Astrocyte (in vitro differentiated cells and primary cell): ENCODE data around the gene OR52A5. TPM values are rescaled to one million over a fixed set of nuclear protein-coding genes. Genes with fewer than 3 reads are reported as not detected.
"Not testable (repeated sequence)": the region's sequence is repeated elsewhere in the genome, so short reads cannot be mapped to it uniquely, and the experiment has no call there.

Experiments
- DNase-seq: peaks from one replicate; pipeline ENCODE4 v3.0.0-alpha.2; 2010; ENCODE audit warnings: low read depth
- FAIRE-seq: peaks from 2 replicates; lab custom pipeline; 2011; peaks lifted over from hg19 to GRCh38; lab: Jason Lieb, UNC
- H2AFZ ChIP-seq: 2 replicates; pipeline ENCODE4 v1.6.0; 2012; ENCODE audit warnings: low read depth, low read length, inconsistent platforms
- H3K27ac ChIP-seq: 2 replicates; pipeline ENCODE4 v1.5.1; 2011; ENCODE audit warnings: low read depth, low read length, inconsistent platforms
- H3K27me3 ChIP-seq: 2 replicates; pipeline ENCODE4 v1.6.0; 2011; ENCODE audit warnings: low read length, inconsistent platforms; ENCODE audit not compliant: insufficient read depth
- H3K36me3 ChIP-seq: 2 replicates; pipeline ENCODE4 v1.5.1; 2011; ENCODE audit warnings: low read length, inconsistent platforms; ENCODE audit not compliant: insufficient read depth
- H3K4me1 ChIP-seq: 2 replicates; pipeline ENCODE4 v1.5.1; 2011; ENCODE audit warnings: low read length, inconsistent platforms; ENCODE audit not compliant: insufficient read depth
- H3K4me2 ChIP-seq: 2 replicates; pipeline ENCODE4 v1.6.0; 2012; ENCODE audit warnings: low read length, inconsistent platforms
- H3K4me3 ChIP-seq: 2 replicates; pipeline ENCODE4 v1.5.1; 2011; ENCODE audit warnings: low read depth, mild to moderate bottlenecking, low read length, inconsistent platforms; ENCODE audit not compliant: insufficient read depth
- H3K79me2 ChIP-seq: 2 replicates; pipeline ENCODE4 v1.6.0; 2012; ENCODE audit warnings: mild to moderate bottlenecking, low read length, inconsistent platforms; ENCODE audit not compliant: insufficient read depth
- H3K9ac ChIP-seq: 2 replicates; pipeline ENCODE4 v1.6.0; 2012; ENCODE audit warnings: mild to moderate bottlenecking, low read length, inconsistent platforms
- H3K9me3 ChIP-seq: 2 replicates; pipeline ENCODE4 v1.5.1; 2012; ENCODE audit warnings: low read depth, mild to moderate bottlenecking, low read length, inconsistent platforms; ENCODE audit not compliant: insufficient read depth
- H4K20me1 ChIP-seq: 2 replicates; pipeline ENCODE4 v1.6.0; 2012; ENCODE audit warnings: low read length, inconsistent platforms; ENCODE audit not compliant: insufficient read depth
- H3K27ac Mint-ChIP-seq: one replicate; pipeline ENCODE4 v1.8.0; 2021; ENCODE audit warnings: mild to moderate bottlenecking, mixed read lengths; ENCODE audit not compliant: unreplicated experiment
- H3K27me3 Mint-ChIP-seq: one replicate; pipeline ENCODE4 v1.8.0; 2021; ENCODE audit warnings: low read depth, mixed read lengths; ENCODE audit not compliant: unreplicated experiment
- H3K36me3 Mint-ChIP-seq: one replicate; pipeline ENCODE4 v1.8.0; 2021; ENCODE audit warnings: low read depth, mixed read lengths; ENCODE audit not compliant: unreplicated experiment
- H3K4me1 Mint-ChIP-seq: one replicate; pipeline ENCODE4 v1.8.0; 2021; ENCODE audit warnings: low read depth, mixed read lengths; ENCODE audit not compliant: unreplicated experiment
- H3K4me3 Mint-ChIP-seq: one replicate; pipeline ENCODE4 v1.8.0; 2021; ENCODE audit warnings: mild to moderate bottlenecking, moderate library complexity, mixed read lengths; ENCODE audit not compliant: unreplicated experiment
- H3K9me3 Mint-ChIP-seq: one replicate; pipeline ENCODE4 v1.8.0; 2021; ENCODE audit warnings: mild to moderate bottlenecking, mixed read lengths; ENCODE audit not compliant: unreplicated experiment
- CTCF ChIP-seq: IDR thresholded peaks from 2 replicates; pipeline ENCODE4 v1.5.1; 2011; ENCODE audit warnings: low read depth, mild to moderate bottlenecking, inconsistent platforms, low read length, moderate library complexity; ENCODE audit not compliant: insufficient read depth
- EZH2 ChIP-seq: IDR thresholded peaks from 2 replicates; pipeline ENCODE4 v1.6.1; 2012; ENCODE audit warnings: mild to moderate bottlenecking, low read length, inconsistent platforms; ENCODE audit not compliant: insufficient read depth
- total RNA-seq: library from RNA; stranded (reverse); gene quantifications from 2 replicates; pipeline ENCODE4 v1.2.1, GENCODE V29; 2021

The OR52A5 gene
- total RNA-seq, 1 donor from 2014 or later = not detected

DNA sequence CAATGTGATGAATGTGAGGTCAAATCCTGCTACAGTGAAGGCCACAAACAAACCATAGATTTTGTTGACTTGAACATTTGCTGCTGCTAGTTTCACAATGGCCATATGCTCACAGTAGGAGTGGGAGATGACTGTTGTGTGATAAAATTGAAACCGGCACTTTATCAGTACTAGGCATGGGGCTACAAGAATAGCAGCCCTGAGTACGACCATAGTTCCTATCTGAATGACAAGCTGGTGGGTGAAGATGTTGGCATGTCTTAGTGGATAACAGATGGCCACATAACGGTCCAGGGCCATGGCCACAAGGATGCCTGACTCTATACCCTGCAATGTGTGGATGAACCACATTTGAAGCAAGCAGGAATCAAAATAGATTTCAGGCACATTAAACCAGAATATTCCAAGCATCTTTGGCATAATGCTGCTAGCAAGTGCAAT, 13.6 kb upstream of the OR52A5 start:
- Mint-ChIP-seq H3K36me3 (no peaks in the 10 kb centered on the region), H3K27me3 (peaks cover 2% of the 10 kb centered on the region), H3K4me3 (no peak overlapping the region), H3K9me3 (no peaks in the 10 kb centered on the region), H3K4me1 (no peaks in the 10 kb centered on the region), H3K27ac (no peak overlapping the region)
- H3K4me2 ChIP-seq = no peak overlapping the region
- H3K4me3 ChIP-seq = no peak overlapping the region
- H3K27ac ChIP-seq = no peak overlapping the region
- no peak overlapping the region for H2AFZ ChIP-seq
- H3K4me1 ChIP-seq = no peaks in the 10 kb centered on the region
- no peaks in the 10 kb centered on the region for H3K36me3 ChIP-seq
- no peak overlapping the region for H3K9ac ChIP-seq
- H3K9me3 ChIP-seq = no peaks in the 10 kb centered on the region
- no peaks in the 10 kb centered on the region for H3K27me3 ChIP-seq
- TF ChIP-seq EZH2 = no peak
- TF ChIP-seq CTCF = no peak
- DNase-seq (no peak), FAIRE-seq (no peak)
- H3K79me2 ChIP-seq = no peaks in the 10 kb centered on the region
- H4K20me1 ChIP-seq = no peaks in the 10 kb centered on the region

GRCh38 chr11:5144206-5144605, 6.0 kb upstream of the OR52A5 start:
- H3K27ac ChIP-seq, H3K4me3 ChIP-seq, H3K9ac ChIP-seq, H3K36me3 ChIP-seq, DNase-seq, H3K4me3 Mint-ChIP-seq, H3K27me3 ChIP-seq, H3K4me1 ChIP-seq, H3K27ac Mint-ChIP-seq, H3K36me3 Mint-ChIP-seq, H3K79me2 ChIP-seq, H4K20me1 ChIP-seq, FAIRE-seq, H3K4me1 Mint-ChIP-seq, H2AFZ ChIP-seq, H3K4me2 ChIP-seq, H3K9me3 Mint-ChIP-seq, H3K9me3 ChIP-seq, H3K27me3 Mint-ChIP-seq: not testable (repeated sequence)

DNA sequence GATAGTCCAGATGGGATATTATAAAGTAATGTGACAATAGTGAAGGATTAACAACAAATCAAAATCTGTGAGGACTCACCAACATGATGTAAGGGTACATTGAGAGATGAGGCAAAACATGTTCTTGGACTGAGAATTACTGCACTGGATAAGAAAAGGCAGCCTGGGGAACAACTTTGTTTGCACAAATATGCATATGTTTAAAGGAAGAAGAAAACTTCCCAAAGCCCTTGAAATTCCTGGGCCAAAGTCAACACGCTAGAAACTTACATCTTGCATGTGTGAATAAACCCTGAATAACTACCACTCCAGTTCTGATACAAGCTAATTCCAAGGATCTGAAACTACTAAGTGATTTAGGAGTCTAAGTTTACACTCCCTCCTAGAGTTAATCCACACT, 1.1 kb downstream of the OR52A5 start:
- no peaks in the 10 kb centered on the region for H3K27me3 Mint-ChIP-seq
- Histone ChIP-seq H3K79me2 (no peaks in the 10 kb centered on the region), H3K27me3 (no peaks in the 10 kb centered on the region), H3K27ac (no peak overlapping the region), H3K4me1 (no peaks in the 10 kb centered on the region), H3K9me3 (no peaks in the 10 kb centered on the region), H3K4me3 (no peak overlapping the region), H3K4me2 (no peak overlapping the region), H3K9ac (no peak overlapping the region), H4K20me1 (no peaks in the 10 kb centered on the region), H2AFZ (no peak overlapping the region), H3K36me3 (no peaks in the 10 kb centered on the region)
- no peaks in the 10 kb centered on the region for H3K36me3 Mint-ChIP-seq
- no peak overlapping the region for H3K4me3 Mint-ChIP-seq
- FAIRE-seq (no peak), DNase-seq (no peak)
- H3K4me1 Mint-ChIP-seq = no peaks in the 10 kb centered on the region
- no peak overlapping the region for H3K27ac Mint-ChIP-seq
- TF ChIP-seq CTCF = no peak
- TF ChIP-seq EZH2 = no peak
- H3K9me3 Mint-ChIP-seq = no peaks in the 10 kb centered on the region
